ENCODE results near the gene PDE4D.
A peak's percentile ranks its signal among the peaks of the same experiment; 100 is the strongest.

The PDE4D gene

GRCh38 chr5:59655693-59656309 is 237.7 kb downstream of the PDE4D start:
- no peak for DNase-seq (ENCODE audit: low read depth)

- DNase-seq (ENCODE audit: low read depth) = no peak
These were observed 238.8 kb downstream of the PDE4D start for GRCh38 chr5:59654691-59655090.

- DNase-seq (ENCODE audit: low read depth) = no peak
These were observed 241.1 kb downstream of the PDE4D start for GRCh38 chr5:59652449-59652848.

GRCh38 chr5:59648949-59649921 is 244.3 kb downstream of the PDE4D start:
- peak; percentile 99 for DNase-seq (ENCODE audit: low read depth)

DNA sequence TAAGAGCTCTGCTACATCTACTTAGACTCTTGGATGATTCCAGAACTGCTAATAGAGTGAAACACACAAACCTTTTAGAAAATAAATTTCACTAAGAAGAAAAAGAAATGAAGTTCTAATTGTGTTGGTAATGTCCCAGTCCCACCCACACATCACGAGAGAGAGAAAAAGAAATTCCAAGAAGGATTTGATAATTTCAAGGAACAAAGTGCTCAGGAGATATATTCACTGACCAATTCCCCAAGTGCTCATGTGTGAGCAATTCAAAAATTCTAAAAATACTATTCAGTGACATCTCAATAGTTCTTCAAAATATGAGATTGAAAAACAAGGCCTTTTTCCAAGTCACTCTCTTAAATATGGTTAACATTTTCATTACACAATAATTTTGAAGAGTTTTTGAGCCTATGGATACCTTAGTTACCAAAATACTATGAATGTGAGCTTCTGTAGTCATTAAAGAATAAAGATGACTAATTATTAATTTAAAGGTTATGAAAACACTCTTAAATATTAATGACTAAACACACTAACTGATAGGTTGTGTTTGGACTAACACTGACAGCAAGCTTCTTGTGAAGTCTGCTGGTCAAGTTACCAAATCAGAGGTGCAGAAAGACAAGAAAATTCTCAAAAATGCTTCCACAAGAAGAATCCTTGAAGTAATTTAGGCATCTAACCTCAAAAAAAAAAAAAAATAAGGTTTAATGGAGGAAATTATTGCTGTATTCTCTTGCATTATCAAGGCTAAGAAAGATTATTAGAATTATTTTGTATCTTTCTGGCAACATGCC is 245.3 kb downstream of the PDE4D start:
- peak; percentile 53 for DNase-seq (ENCODE audit: low read depth)

- no peak for DNase-seq (ENCODE audit: low read depth)
These were observed 248.1 kb downstream of the PDE4D start for GRCh38 chr5:59645380-59645779.

DNA sequence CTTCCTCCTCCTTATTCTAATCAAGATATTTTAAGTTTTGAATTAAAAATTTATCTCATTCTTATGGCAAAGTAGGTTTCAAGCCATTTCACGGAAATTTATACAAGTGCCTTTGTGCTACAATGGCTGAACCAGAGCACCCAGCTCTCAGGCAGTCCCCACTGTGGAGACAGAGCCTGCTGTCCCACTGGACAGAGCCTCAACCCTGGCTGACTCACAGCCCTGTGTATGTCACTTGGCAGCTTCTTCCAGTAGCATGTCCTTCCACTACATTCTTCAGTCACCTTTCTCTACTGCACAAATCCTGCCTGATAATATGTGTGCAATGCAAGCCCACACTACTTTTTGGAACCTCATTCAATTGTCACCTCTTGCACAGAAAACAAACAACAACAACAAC is 253.1 kb downstream of the PDE4D start:
- no peak for DNase-seq (ENCODE audit: low read depth)

DNA sequence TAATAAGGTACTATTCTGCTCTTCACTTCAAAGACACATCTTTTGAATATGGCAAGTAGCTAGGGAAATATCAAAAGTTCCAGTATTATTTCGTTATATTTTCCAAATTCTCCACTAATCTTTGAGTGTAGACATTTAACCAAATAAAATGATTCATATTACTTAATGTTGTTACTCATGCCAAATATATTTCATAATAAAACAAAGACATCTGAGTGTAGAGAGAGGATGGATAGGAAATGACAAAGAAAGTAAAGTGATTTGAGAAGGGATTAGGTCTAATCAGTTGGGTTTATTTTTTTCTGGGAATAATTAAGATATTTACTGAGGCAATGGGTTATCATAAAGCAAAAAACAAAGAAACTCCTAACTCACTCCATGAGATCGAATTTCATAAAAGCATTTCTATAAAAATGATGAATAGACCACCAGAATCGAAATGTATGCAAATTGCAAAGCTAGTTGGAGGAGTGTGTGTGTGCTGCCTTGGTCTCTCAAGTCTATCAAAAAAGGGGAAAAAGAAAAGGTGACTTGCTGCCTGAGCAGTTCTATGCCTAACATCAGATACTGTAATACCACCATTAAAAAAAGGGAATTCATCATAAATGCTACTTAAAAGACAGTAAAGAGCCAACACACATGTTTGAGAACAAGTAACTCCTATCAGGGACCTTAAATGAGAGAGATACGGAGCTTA is 255.5 kb downstream of the PDE4D start:
- DNase-seq (ENCODE audit: low read depth) = no peak

GRCh38 chr5:59629561-59629960 is 264.0 kb downstream of the PDE4D start:
- DNase-seq (ENCODE audit: low read depth) = no peak

GRCh38 chr5:59628062-59628828 is 265.3 kb downstream of the PDE4D start:
- no peak for DNase-seq (ENCODE audit: low read depth)

GRCh38 chr5:59624898-59625297 is 268.6 kb downstream of the PDE4D start:
- no peak for DNase-seq (ENCODE audit: low read depth)

GRCh38 chr5:59622848-59623247 is 270.7 kb downstream of the PDE4D start:
- no peak for DNase-seq (ENCODE audit: low read depth)

DNA sequence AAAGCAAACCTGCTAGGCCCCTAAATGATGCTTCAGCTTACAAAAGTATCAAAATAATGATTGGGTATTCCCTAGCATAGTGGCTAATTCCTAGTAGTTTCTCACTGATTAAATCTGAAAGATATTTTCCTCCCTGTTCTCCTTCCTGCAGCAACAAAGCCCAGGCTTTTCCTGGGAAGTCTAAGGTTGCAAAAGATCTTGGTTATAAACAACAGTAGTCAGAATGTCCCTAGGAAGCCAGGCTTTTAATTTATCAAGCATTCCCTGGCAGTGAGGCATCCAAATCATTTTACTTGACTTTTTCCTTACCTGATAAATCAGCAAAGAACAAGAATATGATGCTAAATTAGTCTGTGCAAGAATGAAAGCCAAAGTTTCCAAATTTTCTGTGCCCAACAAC is 272.0 kb downstream of the PDE4D start:
- DNase-seq (ENCODE audit: low read depth) = peak; percentile 74

DNA sequence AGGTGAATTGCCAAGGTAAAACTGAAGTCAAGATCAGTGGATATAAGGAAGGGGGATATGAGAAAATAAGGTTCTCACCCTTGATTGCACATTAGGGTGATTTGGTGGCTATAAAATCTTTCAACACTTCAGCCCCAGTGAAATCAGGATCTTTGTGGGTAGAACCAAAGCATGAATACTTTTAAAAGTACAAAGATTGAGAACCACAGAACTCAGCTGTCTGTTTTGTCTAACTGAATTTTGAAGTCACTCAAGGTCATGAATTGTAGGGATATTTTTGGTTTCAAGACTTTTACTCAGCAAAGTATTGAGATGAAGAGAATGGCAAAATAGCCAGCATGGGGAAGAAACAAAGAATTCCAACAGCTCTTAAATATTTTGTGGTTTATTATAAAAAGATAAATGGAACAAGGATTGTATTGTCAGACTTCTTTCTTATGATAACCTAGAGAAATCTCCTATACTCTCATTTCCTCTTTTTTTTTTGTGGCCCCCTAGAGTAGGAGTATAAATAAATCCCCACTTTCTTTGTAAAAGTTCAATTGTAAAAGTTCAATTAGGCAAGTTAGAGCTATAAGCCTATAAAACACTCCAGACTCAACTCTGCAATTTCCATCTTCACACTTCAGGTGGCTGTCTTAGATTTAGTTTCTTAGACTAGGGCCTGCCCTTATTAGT is 272.9 kb downstream of the PDE4D start:
- DNase-seq (ENCODE audit: low read depth) = peak; percentile 57

- no peak for DNase-seq (ENCODE audit: low read depth)
These were observed 274.9 kb downstream of the PDE4D start for GRCh38 chr5:59618644-59619043.

GRCh38 chr5:59617186-59617771 is 276.2 kb downstream of the PDE4D start:
- DNase-seq (ENCODE audit: low read depth) = peak; percentile 36

GRCh38 chr5:59616413-59616812 is 277.1 kb downstream of the PDE4D start:
- no peak for DNase-seq (ENCODE audit: low read depth)

GRCh38 chr5:59615272-59615671 is 278.3 kb downstream of the PDE4D start:
- DNase-seq (ENCODE audit: low read depth) = peak; percentile 41

GRCh38 chr5:59609501-59610265 is 283.8 kb downstream of the PDE4D start:
- DNase-seq (ENCODE audit: low read depth) = no peak

All from amniotic epithelial cell (primary cell).